IMR-90 (cell line): ENCODE measurements around the gene SMYD4. TPM values are rescaled to one million over a fixed set of nuclear protein-coding genes. Genes with fewer than 3 reads are reported as not detected.

Experiments used
- ATAC-seq: fragments of 200-7000 bp; cut with Tn5 transposase; 2 replicates; pipeline ENCODE4 v1.9.1; 2020; ENCODE audit warnings: low read depth, mild to moderate bottlenecking, moderate library complexity
- BruUV-seq: library from RNA; stranded (reverse); fragments of 400-500 nt; replicated peaks from 2 replicates; lab custom pipeline; 2021; lab: Mats Ljungman, UMichigan
- CTCF ChIA-PET: fragments of 300-600 bp; formaldehyde crosslinking; extraction: SDS; loops from one replicate; lab custom pipeline; 2021; ENCODE audit warnings: antibody characterized with exemption; lab: Yijun Ruan, JAX
- POLR2A ChIA-PET: fragments of 300-600 bp; sonication (Branson Sonifier 250); formaldehyde crosslinking; loops from one replicate; lab custom pipeline; 2022; ENCODE audit warnings: antibody characterized with exemption; ENCODE audit not compliant: unreplicated experiment; lab: Charles Lee
- DNase-seq: peaks from one replicate; pipeline ENCODE4 v3.0.0; 2013
- H2AFZ ChIP-seq: replicated peaks from 2 replicates; pipeline ENCODE3; 2013; ENCODE audit warnings: low read length, mild to moderate bottlenecking; ENCODE audit not compliant: poor library complexity
- H2AK5ac ChIP-seq: 2 replicates; pipeline ENCODE4 v1.6.1; 2013; ENCODE audit warnings: low read depth, low read length, inconsistent platforms
- H2AK9ac ChIP-seq: replicated peaks from 2 replicates; pipeline ENCODE3; 2013; ENCODE audit warnings: mild to moderate bottlenecking, low read depth, low read length, moderate library complexity; ENCODE audit not compliant: poor library complexity
- H2BK120ac ChIP-seq: 2 replicates; pipeline ENCODE4 v1.6.1; 2013; ENCODE audit warnings: low read depth, low read length, inconsistent platforms
- H2BK15ac ChIP-seq: 3 replicates; pipeline ENCODE4 v1.6.1; 2013; ENCODE audit warnings: low read depth, low read length, inconsistent platforms
- H2BK20ac ChIP-seq: 2 replicates; pipeline ENCODE4 v1.6.1; 2013; ENCODE audit warnings: low read depth, mild to moderate bottlenecking, inconsistent platforms, low read length, moderate library complexity
- H2BK5ac ChIP-seq: 2 replicates; pipeline ENCODE4 v1.6.1; 2013; ENCODE audit warnings: mild to moderate bottlenecking, low read depth, low read length, inconsistent platforms; ENCODE audit not compliant: poor library complexity, severe bottlenecking
- H3K14ac ChIP-seq: replicated peaks from 2 replicates; pipeline ENCODE4 v1.6.1; 2013; ENCODE audit warnings: low read depth, low read length, inconsistent platforms
- H3K18ac ChIP-seq: 2 replicates; pipeline ENCODE4 v1.6.1; 2013; ENCODE audit warnings: low read depth, low read length, control low read depth
- H3K23ac ChIP-seq: 2 replicates; pipeline ENCODE4 v1.6.1; 2013; ENCODE audit warnings: low read depth, low read length, inconsistent platforms
- H3K27ac ChIP-seq: 2 replicates; pipeline ENCODE4 v1.5.1; 2013; ENCODE audit warnings: mild to moderate bottlenecking, control low read depth, low read length; ENCODE audit not compliant: insufficient read depth
- H3K27me3 ChIP-seq: 2 replicates; pipeline ENCODE4 v1.6.1; 2013; ENCODE audit warnings: low read length; ENCODE audit not compliant: control insufficient read depth, insufficient read depth
- H3K36me3 ChIP-seq: 2 replicates; pipeline ENCODE4 v1.6.1; 2013; ENCODE audit warnings: low read length, mixed read lengths; ENCODE audit not compliant: control insufficient read depth, insufficient read depth
- H3K4ac ChIP-seq: 2 replicates; pipeline ENCODE4 v1.6.1; 2013; ENCODE audit warnings: low read depth, low read length, inconsistent platforms
- H3K4me1 ChIP-seq: 2 replicates; pipeline ENCODE4 v1.6.1; 2013; ENCODE audit warnings: low read length, mixed read lengths; ENCODE audit not compliant: control insufficient read depth, insufficient read depth
- H3K4me2 ChIP-seq: 2 replicates; pipeline ENCODE4 v1.6.1; 2013; ENCODE audit warnings: low read depth, mild to moderate bottlenecking, control low read depth, low read length, moderate library complexity
- H3K4me3 ChIP-seq: 2 replicates; pipeline ENCODE4 v1.5.1; 2013; ENCODE audit warnings: low read depth, mild to moderate bottlenecking, control low read depth, low read length, moderate library complexity; ENCODE audit not compliant: insufficient read depth
- H3K56ac ChIP-seq: 2 replicates; pipeline ENCODE4 v1.6.1; 2013; ENCODE audit warnings: low read length, inconsistent platforms; ENCODE audit not compliant: insufficient read depth; ENCODE audit errors: extremely low read depth
- H3K79me1 ChIP-seq, 2 experiments: 2 replicates each; pipeline ENCODE4 v1.6.1; 2013; ENCODE audit warnings: low read length in 2 of 2, inconsistent platforms in 1 of 2, low read depth in 1 of 2
- H3K9ac ChIP-seq: 2 replicates; pipeline ENCODE4 v1.6.1; 2013; ENCODE audit warnings: low read depth, low read length, control low read depth
- H3K9me1 ChIP-seq: 2 replicates; pipeline ENCODE4 v1.6.1; 2013; ENCODE audit warnings: low read length, inconsistent platforms; ENCODE audit not compliant: insufficient read depth
- H3K9me3 ChIP-seq: 2 replicates; pipeline ENCODE4 v1.6.1; 2013; ENCODE audit warnings: low read length; ENCODE audit not compliant: control insufficient read depth, insufficient read depth
- H4K20me1 ChIP-seq: 2 replicates; pipeline ENCODE4 v1.6.1; 2013; ENCODE audit warnings: low read length, inconsistent platforms; ENCODE audit not compliant: insufficient read depth
- H4K5ac ChIP-seq: 2 replicates; pipeline ENCODE4 v1.6.1; 2013; ENCODE audit warnings: mild to moderate bottlenecking, low read depth, low read length, control low read depth
- H4K8ac ChIP-seq, 2 experiments: 2 replicates each; pipeline ENCODE4 v1.6.1; 2013; ENCODE audit warnings: low read depth in 2 of 2, low read length in 2 of 2, control low read depth in 1 of 2, inconsistent platforms in 1 of 2
- H4K91ac ChIP-seq: 2 replicates; pipeline ENCODE4 v1.6.1; 2013; ENCODE audit warnings: low read depth, low read length, inconsistent platforms; ENCODE audit not compliant: insufficient read depth
- CEBPB ChIP-seq: IDR thresholded peaks from 2 replicates; pipeline ENCODE4 v1.6.1; 2012; ENCODE audit warnings: low read depth, low read length, improper control_type of control experiment
- CTCF ChIP-seq: conservative IDR thresholded peaks from 2 replicates; pipeline ENCODE4 v1.5.1; 2012; ENCODE audit warnings: mild to moderate bottlenecking, low read depth, low read length, improper control_type of control experiment
- MAFK ChIP-seq: IDR thresholded peaks from 2 replicates; pipeline ENCODE4 v1.6.1; 2012; ENCODE audit warnings: low read depth, low read length, improper control_type of control experiment
- NFE2L2 ChIP-seq: fragments of 150-350 bp; IDR thresholded peaks from 2 replicates; pipeline ENCODE4 v1.6.1; 2016; ENCODE audit warnings: low read depth, mild to moderate bottlenecking, low read length
- RAD21 ChIP-seq: IDR thresholded peaks from 2 replicates; pipeline ENCODE4 v1.6.1; 2012; ENCODE audit warnings: low read length, improper control_type of control experiment
- SMC3 ChIP-seq: fragments of 150-350 bp; IDR thresholded peaks from 2 replicates; pipeline ENCODE4 v1.6.1; 2016; ENCODE audit warnings: low read depth, mild to moderate bottlenecking, antibody characterized with exemption, low read length, moderate library complexity
- WGBS, 2 experiments: methylation state at CpG; one replicate each; pipeline versions ENCODE4 v1.1.5 to v1.1.7; 2013; ENCODE audit warnings: missing lambda C conversion rate in 2 of 2; ENCODE audit not compliant: insufficient read length in 1 of 2; ENCODE audit errors: extremely low coverage in 2 of 2; 5-methylcytosine and 5-hydroxymethylcytosine counted together
- dilution Hi-C: fragments of 300-500 bp; cut with HindIII; formaldehyde crosslinking; loops from one replicate; pipeline ENCODE4 v1.14.3; 2018; ENCODE audit warnings: low sequenced_read_pairs; ENCODE audit not compliant: unreplicated experiment
- in situ Hi-C: fragments of 300-500 bp; cut with MboI; formaldehyde crosslinking; loops from 3 replicates; pipeline ENCODE4 v1.14.3; 2019; ENCODE audit warnings: low sequenced_read_pairs, inconsistent platforms, mixed read lengths
- intact Hi-C: fragments of 100-400 bp; cut with micrococcal nuclease; formaldehyde crosslinking; loops from 2 replicates; pipeline ENCODE4 v1.10.0; 2022
- polyA plus RNA-seq, 3 experiments: library from polyadenylated mRNA; depleted of rRNA; stranded (reverse); fragments of >200 nt; gene quantifications; 2 replicates each; pipeline ENCODE4 v1.2.3, GENCODE V29; 2012; ENCODE audit warnings: low replicate concordance in 1 of 3
- total RNA-seq: library from RNA; depleted of rRNA; stranded (reverse); fragments of >200 nt; gene quantifications from 2 replicates; pipeline ENCODE4 v1.2.3, GENCODE V29; 2012

SMYD4 gene
- total and polyA plus RNA-seq, 2 of the 4 experiments (the other 2 are of a cell fraction) = 5.3 to 7.2 TPM

- Histone ChIP-seq H2AFZ (peak overlapping the region; percentile 83), H2BK20ac (peak overlapping the region; percentile 72; the same call in 1 of the 2 replicates), H3K79me1 (peaks cover 2 to 32% of the 10 kb centered on the region in 2 experiments; a peak in 2 of 4 replicates), H3K14ac (peak overlapping the region; percentile 78), H3K9me1 (peaks cover 8% of the 10 kb centered on the region), H3K4ac (peak overlapping the region; percentile 75), H2BK15ac (peak overlapping the region; percentile 80; the same call in 1 of the 3 replicates), H3K56ac (no peak overlapping the region), H3K18ac (peak overlapping the region; percentile 8), H2BK120ac (peak overlapping the region; percentile 68), H3K9ac (peak overlapping the region; percentile 8; the same call in 1 of the 2 replicates), H3K27ac (peak overlapping the region; percentile 11; the same call in 1 of the 2 replicates), H2AK5ac (peak overlapping the region; percentile 85; the same call in 1 of the 2 replicates), H3K27me3 (no peaks in the 10 kb centered on the region), H4K8ac (peak overlapping the region; percentile 18 to 75; a peak in 3 of 4 replicates), H3K23ac (0 out of 2 replicates have a peak overlapping the region, but pooled peaks have one; percentile 55), H4K5ac (peak overlapping the region; percentile 11; the same call in 1 of the 2 replicates), H3K4me1 (peaks cover 28% of the 10 kb centered on the region), H4K91ac (peak overlapping the region; percentile 59), H4K20me1 (peaks cover 8% of the 10 kb centered on the region), H2AK9ac (peak overlapping the region; percentile 84), H3K9me3 (no peaks in the 10 kb centered on the region), H3K4me3 (no peak overlapping the region), H3K4me2 (no peak overlapping the region), H2BK5ac (peak overlapping the region; percentile 38), H3K36me3 (peaks cover 9% of the 10 kb centered on the region)
- peak; percentile 63 for ATAC-seq
- in situ Hi-C loops = loop anchor here (10.0 kb wide), 1 partner anchor 129 kb away; no protein-coding TSS in a partner anchor
- ChIA-PET POLR2A (interaction anchor here (1.0 to 1.1 kb wide), 2 partner anchors 68 to 69 kb away, joined by 4 to 11 read pairs; no protein-coding TSS in a partner anchor), CTCF (interaction anchor here (1.1 to 5.5 kb wide), 8 partner anchors 10 to 134 kb away, joined by 3 to 31 read pairs (median 5); partner anchors contain the start of genes RILP and SERPINF1)
- WGBS, 2 experiments = 60% methylated on average over 1 of the region's 16 CpGs; no CpG with 5 or more reads in 1 of the 2 experiments
- peak; percentile 83 for TF ChIP-seq SMC3
- TF ChIP-seq CTCF = peak; percentile 80
- peak; percentile 82 for TF ChIP-seq RAD21
- no peak for TF ChIP-seq MAFK
- no peak for TF ChIP-seq NFE2L2
- 0 out of 2 replicates have a peak, but pooled peaks have one; percentile 21 for TF ChIP-seq CEBPB
- dilution Hi-C loops = no loop called here
- intact Hi-C loops = loop anchor here (1.0 to 10.0 kb wide), 2 partner anchors 63 to 209 kb away; no protein-coding TSS in a partner anchor
- DNase-seq = peak; percentile 86
- no TSS peak for BruUV-seq
These were observed 45.7 kb downstream of the SMYD4 start for GRCh38 chr17:1783834-1784611.
